ENCODE data around the gene TMEM247. TPM values are rescaled to one million over a fixed set of nuclear protein-coding genes. Genes with fewer than 3 reads are reported as not detected.

TMEM247 gene
- total RNA-seq, 1 donor from 2014 or later: not detected

- no peak for DNase-seq (ENCODE audit: low read depth)
Measured at GRCh38 chr2:46525522-46526155, 46.3 kb downstream of the TMEM247 start.

GRCh38 chr2:46528880-46529279 is 49.5 kb downstream of the TMEM247 start:
- no peak overlapping the region for H3K4me3 ChIP-seq (ENCODE audit: low read depth, low read length)
- no peaks in the 10 kb centered on the region for H3K27me3 ChIP-seq (ENCODE audit: control insufficient read depth, insufficient read depth, low read length)
- H3K36me3 ChIP-seq (ENCODE audit: control insufficient read depth, insufficient read depth, low read length): no peaks in the 10 kb centered on the region
- no peak for TF ChIP-seq CTCF (IDR thresholded peaks at IDR 0.05; ENCODE audit: insufficient read depth, low read length, poor library complexity, severe bottlenecking)
- no peak for DNase-seq (ENCODE audit: low read depth)

More at GRCh38 chr2:46525522-46526155, 46.3 kb downstream of the TMEM247 start:
- no peak for TF ChIP-seq CTCF (IDR thresholded peaks at IDR 0.05; ENCODE audit: insufficient read depth, low read length, poor library complexity, severe bottlenecking)
- Histone ChIP-seq H3K36me3 (ENCODE audit: control insufficient read depth, insufficient read depth, low read length) (no peaks in the 10 kb centered on the region), H3K4me3 (ENCODE audit: low read depth, low read length) (no peak overlapping the region), H3K27me3 (ENCODE audit: control insufficient read depth, insufficient read depth, low read length) (no peaks in the 10 kb centered on the region)

- no peak for TF ChIP-seq CTCF (IDR thresholded peaks at IDR 0.05; ENCODE audit: insufficient read depth, low read length, poor library complexity, severe bottlenecking)
- H3K36me3 ChIP-seq (ENCODE audit: control insufficient read depth, insufficient read depth, low read length): no peaks in the 10 kb centered on the region
- no peaks in the 10 kb centered on the region for H3K27me3 ChIP-seq (ENCODE audit: control insufficient read depth, insufficient read depth, low read length)
- no peak for DNase-seq (ENCODE audit: low read depth)
- H3K4me3 ChIP-seq (ENCODE audit: low read depth, low read length): no peak overlapping the region
Measured at GRCh38 chr2:46530639-46531038, 51.3 kb downstream of the TMEM247 start.

GRCh38 chr2:46531863-46532262 is 52.5 kb downstream of the TMEM247 start:
- H3K4me3 ChIP-seq (ENCODE audit: low read depth, low read length): no peak overlapping the region
- DNase-seq (ENCODE audit: low read depth): no peak
- no peak for TF ChIP-seq CTCF (IDR thresholded peaks at IDR 0.05; ENCODE audit: insufficient read depth, low read length, poor library complexity, severe bottlenecking)
- H3K36me3 ChIP-seq (ENCODE audit: control insufficient read depth, insufficient read depth, low read length): no peaks in the 10 kb centered on the region
- no peaks in the 10 kb centered on the region for H3K27me3 ChIP-seq (ENCODE audit: control insufficient read depth, insufficient read depth, low read length)

Other genes starting within 250 kb of the TMEM247 start
- gene EPAS1, start 182.2 kb upstream of the TMEM247 start, total RNA-seq: 94.3 and 134 TPM in 2 replicates
- gene RHOQ, start 62.9 kb downstream of the TMEM247 start, total RNA-seq: 70.6 and 70.7 TPM in 2 replicates
- 6.4 and 10.1 TPM in 2 replicates for gene ATP6V1E2, start 63.0 kb downstream of the TMEM247 start, total RNA-seq
- gene PIGF, start 137.5 kb downstream of the TMEM247 start, total RNA-seq: 17.0 and 26.2 TPM in 2 replicates
- 13.9 and 14.3 TPM in 2 replicates for gene CRIPT, start 137.7 kb downstream of the TMEM247 start, total RNA-seq
- gene SOCS5, start 219.7 kb downstream of the TMEM247 start, total RNA-seq: 11.2 TPM in 2 replicates

Measured in kidney epithelial cell (primary cell).